Colonic mucosa (tissue), 4 donors: Measurements from ENCODE around the gene FAM167B. TPM values are rescaled to one million over a fixed set of nuclear protein-coding genes. Genes with fewer than 3 reads are reported as not detected.
A peak's percentile ranks its signal among the peaks of the same experiment; 100 is the strongest.

Source experiments
- DNase-seq: peaks from one replicate; pipeline ENCODE4 v3.0.0-alpha.2; 2020
- H3K27ac ChIP-seq: fragments of 200-600 bp; one replicate; pipeline ENCODE4 v1.8.0; 2021
- H3K27me3 ChIP-seq: fragments of 200-600 bp; one replicate; pipeline ENCODE4 v1.8.0; 2021
- H3K36me3 ChIP-seq: fragments of 200-600 bp; one replicate; pipeline ENCODE4 v1.8.0; 2021
- H3K4me1 ChIP-seq: fragments of 200-600 bp; one replicate; pipeline ENCODE4 v1.8.0; 2021; ENCODE audit warnings: mild to moderate bottlenecking
- H3K4me3 ChIP-seq: fragments of 200-600 bp; one replicate; pipeline ENCODE4 v1.8.0; 2021
- H3K9ac ChIP-seq, 2 donors: one replicate each; pipeline ENCODE4 v1.7.0; 2013; ENCODE audit warnings: control low read depth in 2 of 2, low read depth in 2 of 2, low read length in 2 of 2
- H3K9me3 ChIP-seq: fragments of 200-600 bp; one replicate; pipeline ENCODE4 v1.8.0; 2021
- intact Hi-C: fragments of 100-400 bp; cut with DNase I; formaldehyde crosslinking; loops from one replicate; pipeline ENCODE4 v1.14.1; 2022
- total RNA-seq, 2 donors: library from RNA; stranded (reverse); fragmentation: NEBNext Ultra II Directional in 1 of 2; extraction: Animal tissue kit (Norgen Biotek cat#: 25700) in 1 of 2; gene quantifications; one replicate each; pipeline ENCODE4 v1.2.1, GENCODE V29; 2021
- TF ChIP-seq, protein P1 (sequence below): fragments of 200-600 bp; IDR thresholded peaks from one replicate; pipeline ENCODE4 v1.8.0; 2022; ENCODE audit warnings: antibody characterized with exemption, mild to moderate bottlenecking
- donor health status: healthy.
- donor health status: DM: no; HTN: no; CAD: no.
- donor health status: DM: no; HTN: no; CAD: no.

The FAM167B gene
- total RNA-seq, 2 donors from 2014 or later: 4.2 to 5.5 TPM

- TF ChIP-seq, protein P1, sequence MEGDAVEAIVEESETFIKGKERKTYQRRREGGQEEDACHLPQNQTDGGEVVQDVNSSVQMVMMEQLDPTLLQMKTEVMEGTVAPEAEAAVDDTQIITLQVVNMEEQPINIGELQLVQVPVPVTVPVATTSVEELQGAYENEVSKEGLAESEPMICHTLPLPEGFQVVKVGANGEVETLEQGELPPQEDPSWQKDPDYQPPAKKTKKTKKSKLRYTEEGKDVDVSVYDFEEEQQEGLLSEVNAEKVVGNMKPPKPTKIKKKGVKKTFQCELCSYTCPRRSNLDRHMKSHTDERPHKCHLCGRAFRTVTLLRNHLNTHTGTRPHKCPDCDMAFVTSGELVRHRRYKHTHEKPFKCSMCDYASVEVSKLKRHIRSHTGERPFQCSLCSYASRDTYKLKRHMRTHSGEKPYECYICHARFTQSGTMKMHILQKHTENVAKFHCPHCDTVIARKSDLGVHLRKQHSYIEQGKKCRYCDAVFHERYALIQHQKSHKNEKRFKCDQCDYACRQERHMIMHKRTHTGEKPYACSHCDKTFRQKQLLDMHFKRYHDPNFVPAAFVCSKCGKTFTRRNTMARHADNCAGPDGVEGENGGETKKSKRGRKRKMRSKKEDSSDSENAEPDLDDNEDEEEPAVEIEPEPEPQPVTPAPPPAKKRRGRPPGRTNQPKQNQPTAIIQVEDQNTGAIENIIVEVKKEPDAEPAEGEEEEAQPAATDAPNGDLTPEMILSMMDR: no peak
- Histone ChIP-seq H3K9me3 (no peaks in the 10 kb centered on the region), H3K9ac (no peak overlapping the region), H3K27ac (no peak overlapping the region), H3K27me3 (no peaks in the 10 kb centered on the region), H3K4me1 (no peaks in the 10 kb centered on the region), H3K36me3 (no peaks in the 10 kb centered on the region), H3K4me3 (no peak overlapping the region)
- no peak for DNase-seq
- intact Hi-C loops: no loop called here
Measured at GRCh38 chr1:32269744-32270143, 22.7 kb downstream of the FAM167B start.

DNA sequence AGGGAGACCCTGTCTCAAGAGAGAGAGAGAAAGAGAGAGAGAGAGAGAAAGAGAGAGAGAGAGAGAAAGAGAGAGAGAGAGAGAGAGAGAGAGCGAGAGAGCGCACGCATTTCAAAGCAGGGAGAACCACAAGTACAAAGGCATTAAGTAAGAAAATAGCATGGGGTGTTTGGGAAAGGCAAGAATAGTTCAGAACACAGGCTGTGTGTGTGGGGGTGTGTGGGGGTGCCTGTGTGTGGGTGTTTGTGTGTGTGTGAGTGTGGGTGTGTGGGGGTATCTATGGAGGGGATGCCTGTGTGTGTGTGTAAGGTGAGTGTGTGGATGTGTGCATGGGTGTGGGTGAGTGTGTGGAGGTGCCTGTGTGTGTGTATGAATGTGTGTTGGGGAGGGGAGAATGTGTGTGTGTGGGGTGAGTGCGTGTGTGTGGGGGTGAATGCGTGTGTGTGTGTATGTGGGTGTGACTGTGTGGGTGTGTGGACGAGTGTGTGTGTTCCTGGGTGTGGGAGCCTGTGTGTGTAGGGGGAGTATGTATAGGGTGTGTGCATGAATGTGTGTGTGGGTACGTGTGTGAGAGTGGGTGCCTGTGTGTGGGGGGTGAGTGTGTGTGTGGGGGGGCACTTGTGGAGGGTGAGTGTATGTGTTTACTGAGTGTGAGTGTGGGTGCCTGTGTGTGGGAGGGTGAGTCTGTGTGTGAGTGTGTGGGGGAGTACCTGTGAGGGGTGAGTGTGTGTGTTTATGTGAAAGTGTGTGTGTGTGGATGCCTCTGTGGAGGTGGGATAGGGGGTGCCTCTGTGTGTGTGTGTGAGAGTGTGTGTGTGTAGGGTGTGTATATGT lies 25.8 kb downstream of the FAM167B start:
- H3K9ac ChIP-seq: no peak overlapping the region
- no peak overlapping the region for H3K27ac ChIP-seq
- intact Hi-C loops: no loop called here

DNA sequence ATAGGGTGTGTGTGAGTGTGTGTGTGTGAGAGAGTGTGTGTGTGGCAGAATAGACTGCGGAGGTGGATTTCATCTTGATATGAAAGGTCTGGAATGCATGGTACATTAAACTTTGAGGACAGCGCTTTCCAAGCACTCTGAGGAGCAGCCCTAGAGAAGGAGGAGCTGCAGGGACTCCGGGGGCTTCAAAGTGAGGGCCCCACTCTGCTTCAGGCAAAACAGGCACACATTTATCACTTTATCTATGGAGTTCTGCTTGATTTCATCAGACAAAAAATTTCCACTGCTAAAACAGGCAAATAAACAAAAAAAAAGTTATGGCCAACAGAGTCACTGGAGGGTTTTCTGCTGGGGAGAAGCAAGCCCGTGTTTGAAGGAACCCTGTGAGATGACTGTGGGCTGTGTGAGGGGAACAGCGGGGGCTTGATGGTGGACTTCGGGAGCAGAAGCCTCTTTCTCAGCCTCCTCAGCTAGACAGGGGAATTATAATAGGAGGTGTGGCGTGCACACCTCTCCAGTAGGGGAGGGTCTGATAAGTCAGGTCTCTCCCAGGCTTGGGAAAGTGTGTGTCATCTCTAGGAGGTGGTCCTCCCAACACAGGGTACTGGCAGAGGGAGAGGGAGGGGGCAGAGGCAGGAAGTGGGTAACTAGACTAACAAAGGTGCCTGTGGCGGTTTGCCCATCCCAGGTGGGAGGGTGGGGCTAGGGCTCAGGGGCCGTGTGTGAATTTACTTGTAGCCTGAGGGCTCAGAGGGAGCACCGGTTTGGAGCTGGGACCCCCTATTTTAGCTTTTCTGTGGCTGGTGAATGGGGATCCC lies 26.6 kb downstream of the FAM167B start:
- intact Hi-C loops: no loop called here
- Histone ChIP-seq H3K4me1 (no peaks in the 10 kb centered on the region), H3K27ac (no peak overlapping the region), H3K9me3 (no peaks in the 10 kb centered on the region), H3K4me3 (no peak overlapping the region), H3K36me3 (no peaks in the 10 kb centered on the region), H3K9ac (no peak overlapping the region), H3K27me3 (no peaks in the 10 kb centered on the region)
- TF ChIP-seq, protein P1: no peak
- DNase-seq: peak; percentile 77

More for the DNA sequence above, 25.8 kb downstream of the FAM167B start:
- Histone ChIP-seq H3K9me3 (no peaks in the 10 kb centered on the region), H3K4me1 (no peaks in the 10 kb centered on the region), H3K4me3 (no peak overlapping the region), H3K36me3 (no peaks in the 10 kb centered on the region), H3K27me3 (no peaks in the 10 kb centered on the region)
- no peak for DNase-seq
- TF ChIP-seq, protein P1: no peak

DNA sequence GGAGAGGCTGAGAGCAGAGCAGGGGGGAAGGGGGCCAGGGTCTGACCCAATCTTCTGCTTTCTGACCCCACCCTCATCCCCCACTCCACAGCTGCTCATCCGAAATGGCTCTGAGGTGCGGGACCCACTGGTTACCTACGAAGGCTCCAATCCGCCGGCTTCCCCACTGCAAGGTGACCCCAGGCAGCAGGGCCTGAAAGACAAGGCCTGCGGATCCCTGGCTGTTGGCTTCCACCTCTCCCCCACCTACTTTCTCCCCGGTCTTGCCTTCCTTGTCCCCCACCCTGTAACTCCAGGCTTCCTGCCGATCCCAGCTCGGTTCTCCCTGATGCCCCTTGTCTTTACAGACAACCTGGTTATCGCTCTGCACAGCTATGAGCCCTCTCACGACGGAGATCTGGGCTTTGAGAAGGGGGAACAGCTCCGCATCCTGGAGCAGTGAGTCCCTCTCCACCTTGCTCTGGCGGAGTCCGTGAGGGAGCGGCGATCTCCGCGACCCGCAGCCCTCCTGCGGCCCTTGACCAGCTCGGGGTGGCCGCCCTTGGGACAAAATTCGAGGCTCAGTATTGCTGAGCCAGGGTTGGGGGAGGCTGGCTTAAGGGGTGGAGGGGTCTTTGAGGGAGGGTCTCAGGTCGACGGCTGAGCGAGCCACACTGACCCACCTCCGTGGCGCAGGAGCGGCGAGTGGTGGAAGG lies 27.8 kb downstream of the FAM167B start:
- Histone ChIP-seq H3K36me3 (no peaks in the 10 kb centered on the region), H3K4me3 (no peak overlapping the region), H3K27me3 (no peaks in the 10 kb centered on the region), H3K9ac (no peak overlapping the region), H3K4me1 (no peaks in the 10 kb centered on the region), H3K27ac (no peak overlapping the region), H3K9me3 (no peaks in the 10 kb centered on the region)
- intact Hi-C loops: no loop called here
- DNase-seq: no peak
- TF ChIP-seq, protein P1: no peak

DNA sequence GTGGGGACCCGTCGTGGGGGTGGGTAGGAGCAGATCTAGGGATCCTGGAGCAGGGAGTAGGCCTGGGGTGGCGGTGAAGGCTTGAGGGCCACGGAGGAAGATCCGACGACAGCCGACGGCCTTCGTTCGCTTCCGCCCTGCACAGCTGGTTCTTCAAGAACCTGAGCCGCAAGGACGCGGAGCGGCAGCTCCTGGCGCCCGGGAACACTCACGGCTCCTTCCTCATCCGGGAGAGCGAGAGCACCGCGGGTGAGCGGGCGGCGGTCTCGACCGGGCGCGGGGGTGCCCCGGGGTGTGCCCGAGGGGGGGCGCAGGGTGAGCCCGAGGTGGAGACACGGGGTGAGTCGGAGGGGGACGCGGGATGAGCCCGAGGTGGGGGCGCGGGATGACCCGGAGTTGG lies 28.4 kb downstream of the FAM167B start:
- peak; percentile 44 for DNase-seq
- no peak overlapping the region for H3K27ac ChIP-seq
- no peak overlapping the region for H3K4me3 ChIP-seq
- H3K36me3 ChIP-seq: no peaks in the 10 kb centered on the region
- no peak overlapping the region for H3K9ac ChIP-seq
- no peaks in the 10 kb centered on the region for H3K27me3 ChIP-seq
- TF ChIP-seq, protein P1: no peak
- no peaks in the 10 kb centered on the region for H3K4me1 ChIP-seq
- no peaks in the 10 kb centered on the region for H3K9me3 ChIP-seq
- intact Hi-C loops: no loop called here
